HL-60/S4 treated with retinoic acid at 250 ng/mL for 4 days and 3 days (cell line): Measurements from ENCODE around the gene CHCHD1.
"Not testable (repeated sequence)": the region's sequence is repeated elsewhere in the genome, so short reads cannot be mapped to it uniquely, and the experiment has no call there.

Experiments used
- in situ Hi-C: fragments of 300-500 bp; cut with MboI; formaldehyde crosslinking; loops from 2 replicates; pipeline ENCODE4 v1.7.0; 2022; ENCODE audit warnings: low sequenced_read_pairs

The CHCHD1 gene

GRCh38 chr10:73781879-73782748, at the start of gene CHCHD1:
TSS of gene CHCHD1 (plus strand) at chr10:73782048. CDS start at chr10:73782076, 28 bp downstream.
- in situ Hi-C loops: no loop called here

GRCh38 chr10:73732426-73732825, 49.4 kb upstream of the CHCHD1 start:
- in situ Hi-C loops: no loop called here

- in situ Hi-C loops: no loop called here
Measured at GRCh38 chr10:73732931-73733623, 48.8 kb upstream of the CHCHD1 start.

GRCh38 chr10:73734028-73734720, 47.7 kb upstream of the CHCHD1 start:
- in situ Hi-C loops: no loop called here

- in situ Hi-C loops: no loop called here
Measured at GRCh38 chr10:73734796-73735305, 47.0 kb upstream of the CHCHD1 start.

GRCh38 chr10:73740501-73741254, 41.2 kb upstream of the CHCHD1 start:
- in situ Hi-C loops: not testable (repeated sequence)

- in situ Hi-C loops: no loop called here
Measured at GRCh38 chr10:73742454-73742734, 39.5 kb upstream of the CHCHD1 start.

- in situ Hi-C loops: no loop called here
Measured at GRCh38 chr10:73743327-73743904, 38.4 kb upstream of the CHCHD1 start.

- in situ Hi-C loops: no loop called here
Measured at GRCh38 chr10:73743905-73744663, 37.8 kb upstream of the CHCHD1 start, which contains the start of gene SEC24C. TSS of gene SEC24C (plus strand) at chr10:73744372. CDS start at chr10:73746833, 2,461 bp downstream.

GRCh38 chr10:73744664-73744975, 37.2 kb upstream of the CHCHD1 start:
- in situ Hi-C loops: no loop called here

- in situ Hi-C loops: no loop called here
Measured at GRCh38 chr10:73746721-73747120, 35.1 kb upstream of the CHCHD1 start.

- in situ Hi-C loops: no loop called here
Measured at GRCh38 chr10:73750819-73751218, 31.0 kb upstream of the CHCHD1 start.

GRCh38 chr10:73756183-73756582, 25.7 kb upstream of the CHCHD1 start:
- in situ Hi-C loops: no loop called here

- in situ Hi-C loops: no loop called here
Measured at GRCh38 chr10:73758704-73759511, 22.9 kb upstream of the CHCHD1 start.

- in situ Hi-C loops: no loop called here
Measured at GRCh38 chr10:73759512-73760115, 22.2 kb upstream of the CHCHD1 start.

GRCh38 chr10:73761781-73762180, 20.1 kb upstream of the CHCHD1 start:
- in situ Hi-C loops: no loop called here

- in situ Hi-C loops: no loop called here
Measured at GRCh38 chr10:73762915-73763314, 18.9 kb upstream of the CHCHD1 start.

GRCh38 chr10:73763343-73763742, 18.5 kb upstream of the CHCHD1 start:
- in situ Hi-C loops: no loop called here

- in situ Hi-C loops: no loop called here
Measured at GRCh38 chr10:73765066-73765465, 16.8 kb upstream of the CHCHD1 start.
